ENCODE measurements around the gene FSD2. TPM values are rescaled to one million over a fixed set of nuclear protein-coding genes. Genes with fewer than 3 reads are reported as not detected.

FSD2 gene
- total and polyA plus RNA-seq, 10 donors: 0.02 to 0.03 (median 0.02) TPM; not detected in 7

DNA sequence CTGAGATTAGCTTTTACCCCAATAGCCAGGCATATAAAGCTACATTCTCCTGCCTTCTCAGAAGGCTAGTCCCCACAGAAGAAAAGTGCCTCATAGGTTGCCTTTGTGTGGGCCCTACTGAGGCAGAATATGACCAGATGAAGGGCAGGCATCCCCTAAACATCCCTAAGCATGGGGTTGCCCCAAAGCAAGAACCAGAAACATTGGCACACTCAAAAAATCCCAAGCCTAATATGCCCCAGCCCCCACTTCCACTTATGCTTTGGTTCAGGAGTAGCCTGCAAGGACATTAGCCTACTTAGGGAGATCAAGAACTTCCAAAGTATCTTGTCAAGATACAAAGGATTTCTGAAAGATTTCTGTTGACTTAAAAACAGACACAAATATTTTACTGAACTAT is 33.3 kb upstream of the FSD2 start:
- peaks cover 0 to 6% (median 0%) of the 10 kb centered on the region in 8 donors for H3K9me3 ChIP-seq
- no peak overlapping the region for H3K27ac ChIP-seq
- H3K36me3 ChIP-seq: peaks cover 4 to 48% (median 38%) of the 10 kb centered on the region in 6 donors
- H3K4me1 ChIP-seq: peaks cover 0 to 8% (median 0%) of the 10 kb centered on the region in 6 donors
- DNase-seq: no peak
- no peaks in the 10 kb centered on the region for H3K27me3 ChIP-seq (replicated peaks in 1 of 7)
- TF ChIP-seq POLR2A (IDR thresholded peaks at IDR 0.05) (no peak), POLR2AphosphoS5 (IDR thresholded peaks at IDR 0.05) (no peak)
- TF ChIP-seq, protein P1, sequence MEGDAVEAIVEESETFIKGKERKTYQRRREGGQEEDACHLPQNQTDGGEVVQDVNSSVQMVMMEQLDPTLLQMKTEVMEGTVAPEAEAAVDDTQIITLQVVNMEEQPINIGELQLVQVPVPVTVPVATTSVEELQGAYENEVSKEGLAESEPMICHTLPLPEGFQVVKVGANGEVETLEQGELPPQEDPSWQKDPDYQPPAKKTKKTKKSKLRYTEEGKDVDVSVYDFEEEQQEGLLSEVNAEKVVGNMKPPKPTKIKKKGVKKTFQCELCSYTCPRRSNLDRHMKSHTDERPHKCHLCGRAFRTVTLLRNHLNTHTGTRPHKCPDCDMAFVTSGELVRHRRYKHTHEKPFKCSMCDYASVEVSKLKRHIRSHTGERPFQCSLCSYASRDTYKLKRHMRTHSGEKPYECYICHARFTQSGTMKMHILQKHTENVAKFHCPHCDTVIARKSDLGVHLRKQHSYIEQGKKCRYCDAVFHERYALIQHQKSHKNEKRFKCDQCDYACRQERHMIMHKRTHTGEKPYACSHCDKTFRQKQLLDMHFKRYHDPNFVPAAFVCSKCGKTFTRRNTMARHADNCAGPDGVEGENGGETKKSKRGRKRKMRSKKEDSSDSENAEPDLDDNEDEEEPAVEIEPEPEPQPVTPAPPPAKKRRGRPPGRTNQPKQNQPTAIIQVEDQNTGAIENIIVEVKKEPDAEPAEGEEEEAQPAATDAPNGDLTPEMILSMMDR (IDR thresholded peaks at IDR 0.05 in 8 of 11, conservative IDR thresholded peaks at IDR 0.05 in 3 of 11): no peak
- intact Hi-C loops (cut with DNase I; ENCODE audit: low total_unique reads): no loop called here
- no peak overlapping the region for H3K4me3 ChIP-seq

DNA sequence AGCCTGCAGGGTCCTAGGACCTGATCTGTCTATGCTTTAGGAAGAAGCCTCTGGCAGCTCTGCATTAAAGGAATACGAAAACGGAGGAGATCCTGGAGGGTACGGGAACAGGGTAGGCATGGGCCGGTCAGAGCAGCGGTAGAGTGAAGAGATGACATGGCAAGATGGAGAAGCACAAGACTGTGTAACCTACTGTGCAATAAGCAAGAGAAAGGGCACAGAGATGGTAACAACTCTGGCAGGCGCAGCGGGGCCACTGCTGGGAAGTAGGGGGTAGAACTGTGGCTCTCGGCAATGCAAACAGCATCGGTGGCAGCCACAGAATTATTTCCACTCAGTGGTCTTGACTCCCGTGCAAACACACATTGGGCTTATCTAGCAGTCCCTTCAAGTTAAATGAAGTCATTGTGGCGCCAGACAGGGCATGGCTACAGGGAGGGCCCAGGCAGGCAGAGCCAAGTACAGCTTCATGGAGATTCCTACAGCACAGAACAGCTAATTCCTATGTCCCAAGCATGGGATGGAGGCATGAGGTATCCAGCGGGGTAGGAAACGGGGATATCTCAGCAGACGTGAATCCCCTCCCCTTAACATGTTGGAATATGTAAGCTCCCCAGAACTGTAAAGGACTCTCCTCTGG is 32.3 kb upstream of the FSD2 start:
- H3K4me1 ChIP-seq: no peaks in the 10 kb centered on the region
- no peak overlapping the region for H3K27ac ChIP-seq
- peaks cover 6 to 57% (median 47%) of the 10 kb centered on the region in 6 donors for H3K36me3 ChIP-seq
- H3K9me3 ChIP-seq: peaks cover 0 to 6% (median 0%) of the 10 kb centered on the region in 8 donors
- no peak overlapping the region for H3K4me3 ChIP-seq
- H3K27me3 ChIP-seq (replicated peaks in 1 of 7): no peaks in the 10 kb centered on the region
- no peak for DNase-seq
- TF ChIP-seq POLR2AphosphoS5 (IDR thresholded peaks at IDR 0.05) (no peak), POLR2A (IDR thresholded peaks at IDR 0.05) (no peak)
- TF ChIP-seq, protein P1 (IDR thresholded peaks at IDR 0.05 in 8 of 11, conservative IDR thresholded peaks at IDR 0.05 in 3 of 11): no peak
- WGBS, 5 donors: 96 to 97% (median 97%) methylated on average over 14 of the region's 14 CpGs
- intact Hi-C loops (cut with DNase I; ENCODE audit: low total_unique reads): no loop called here

DNA sequence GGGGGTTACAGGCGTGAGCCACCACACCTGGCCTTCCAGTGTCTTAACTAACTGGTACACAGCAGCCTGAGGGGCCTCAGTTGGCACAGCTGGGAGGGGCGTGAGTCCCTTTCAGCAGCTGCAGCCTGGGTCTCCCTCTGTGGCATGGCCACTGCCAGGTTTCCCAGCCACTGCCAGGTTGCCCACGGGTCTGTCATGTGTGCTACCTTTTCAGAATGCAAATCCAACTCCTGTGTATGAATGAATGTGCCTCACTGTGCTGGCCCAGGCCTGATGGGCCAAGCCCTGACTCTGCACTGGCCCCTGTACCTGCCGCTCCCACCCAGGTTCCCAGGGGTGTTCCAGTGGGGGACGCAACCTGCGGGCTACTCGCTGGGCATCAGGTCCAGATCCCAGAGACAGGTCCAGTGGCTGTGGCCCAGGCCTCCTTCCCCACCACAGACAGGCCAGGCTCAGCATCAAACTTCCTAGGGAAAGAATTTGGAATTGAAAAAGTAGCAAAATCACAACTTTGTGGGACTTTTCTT is 29.6 kb upstream of the FSD2 start:
- Histone ChIP-seq H3K27ac (no peak overlapping the region), H3K4me1 (peaks cover 0 to 16% (median 5%) of the 10 kb centered on the region in 6 donors), H3K27me3 (replicated peaks in 1 of 7) (no peaks in the 10 kb centered on the region), H3K9me3 (peaks cover 0 to 6% (median 0%) of the 10 kb centered on the region in 8 donors), H3K4me3 (no peak overlapping the region), H3K36me3 (peaks cover 8 to 84% (median 74%) of the 10 kb centered on the region in 6 donors)
- TF ChIP-seq POLR2AphosphoS5 (IDR thresholded peaks at IDR 0.05): peak in 2 of 3 donors; percentile 9 to 51
- TF ChIP-seq POLR2A (IDR thresholded peaks at IDR 0.05): no peak
- 95 to 100% (median 97%) methylated on average over 6 to 7 of the region's 7 CpGs for WGBS, 5 donors
- DNase-seq: no peak
- intact Hi-C loops (cut with DNase I; ENCODE audit: low total_unique reads): no loop called here

- 85 to 99% (median 95%) methylated on average over 4 of the region's 4 CpGs for WGBS, 5 donors
- H3K36me3 ChIP-seq: peaks cover 12 to 100% (median 92%) of the 10 kb centered on the region in 6 donors
Measured at GRCh38 chr15:82833362-82833682, 27.5 kb upstream of the FSD2 start.

DNA sequence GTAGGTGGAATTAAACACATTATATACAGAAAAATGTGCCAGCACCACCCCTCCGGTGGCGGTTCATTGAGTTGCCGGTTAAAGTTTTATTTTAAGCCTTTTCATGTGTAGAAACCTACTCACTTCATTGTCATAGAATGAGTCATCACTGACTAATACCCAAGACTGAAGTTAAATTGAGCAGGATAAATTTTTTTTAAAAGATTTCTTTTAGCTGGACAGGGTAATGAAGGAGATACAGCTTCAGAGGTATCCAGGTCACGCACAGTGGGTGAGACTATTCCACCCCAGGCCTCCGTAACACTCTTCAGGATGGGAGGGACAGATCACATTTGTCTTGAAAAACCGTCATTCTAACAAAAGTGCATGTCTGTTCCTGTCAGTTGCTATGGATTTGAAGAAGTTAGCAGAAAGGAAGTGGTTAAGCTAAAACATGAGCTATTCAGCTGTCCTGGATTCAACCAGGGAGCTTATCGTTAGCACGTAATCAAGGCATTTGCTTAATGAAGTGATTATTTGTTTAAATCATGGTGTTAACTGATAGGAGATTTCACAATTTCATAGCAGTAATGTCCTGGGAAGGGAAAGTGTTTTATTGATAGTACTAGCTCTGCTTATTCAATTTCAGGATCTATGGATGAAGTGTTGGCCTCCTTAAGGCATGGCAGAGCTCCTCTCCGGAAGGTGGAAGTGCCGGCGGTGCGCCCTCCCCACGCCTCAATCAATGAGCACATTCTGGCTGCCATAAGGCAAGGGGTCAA is 26.9 kb upstream of the FSD2 start:
- intact Hi-C loops (cut with DNase I; ENCODE audit: low total_unique reads): no loop called here
- H3K9me3 ChIP-seq: no peaks in the 10 kb centered on the region
- no peak for DNase-seq
- no peak for TF ChIP-seq POLR2AphosphoS5 (IDR thresholded peaks at IDR 0.05)
- H3K36me3 ChIP-seq: peaks cover 12 to 100% (median 96%) of the 10 kb centered on the region in 6 donors
- H3K4me1 ChIP-seq: peaks cover 0 to 16% (median 5%) of the 10 kb centered on the region in 6 donors
- H3K4me3 ChIP-seq: no peak overlapping the region
- H3K27ac ChIP-seq: peak overlapping the region in 1 of 8 donors; percentile 0
- H3K27me3 ChIP-seq (replicated peaks in 1 of 7): no peaks in the 10 kb centered on the region
- WGBS, 5 donors: 45 to 61% (median 55%) methylated on average over 13 of the region's 13 CpGs

More at GRCh38 chr15:82833362-82833682, 27.5 kb upstream of the FSD2 start:
- TF ChIP-seq POLR2A (IDR thresholded peaks at IDR 0.05): no peak
- Histone ChIP-seq H3K4me1 (peaks cover 0 to 16% (median 5%) of the 10 kb centered on the region in 6 donors), H3K9me3 (no peaks in the 10 kb centered on the region), H3K4me3 (no peak overlapping the region), H3K27me3 (replicated peaks in 1 of 7) (no peaks in the 10 kb centered on the region), H3K27ac (peak overlapping the region in 1 of 8 donors; percentile 0)
- intact Hi-C loops (cut with DNase I; ENCODE audit: low total_unique reads): no loop called here
- no peak for DNase-seq
